ENCODE measurements around the gene PRKAR1A.

PRKAR1A gene

GRCh38 chr17:68560966-68561720, 48.9 kb downstream of the PRKAR1A start:
- H3K9me3 ChIP-seq (replicated peaks in 1 of 2; ENCODE audit: control insufficient read depth in 2 of 2, insufficient read depth in 1 of 2, low read depth in 1 of 2, low read length in 2 of 2), result no peaks in the 10 kb centered on the region
- H3K4ac ChIP-seq (ENCODE audit: low read length), result no peak overlapping the region
- H3K23ac ChIP-seq (ENCODE audit: low read depth, low read length, poor library complexity), result no peak overlapping the region

GRCh38 chr17:68562736-68563135, 50.5 kb downstream of the PRKAR1A start:
- H4K91ac ChIP-seq (ENCODE audit: low read depth, low read length, poor library complexity), result no peak overlapping the region
- H3K36me3 ChIP-seq (replicated peaks in 1 of 2; ENCODE audit: control insufficient read depth in 2 of 2, insufficient read depth in 2 of 2, low read length in 2 of 2), result no peaks in the 10 kb centered on the region
- H3K4ac ChIP-seq (ENCODE audit: low read length), result no peak overlapping the region
- WGBS, 2 donors (ENCODE audit: extremely low coverage in 2 of 2, insufficient read length in 2 of 2, insufficient replicate concordance in 1 of 2), result no CpG with 5 or more reads among the region's 4 CpGs
- no peak overlapping the region for H3K27ac ChIP-seq (replicated peaks; ENCODE audit: low read length)
- H3K9me3 ChIP-seq (replicated peaks in 1 of 2; ENCODE audit: control insufficient read depth in 2 of 2, insufficient read depth in 1 of 2, low read depth in 1 of 2, low read length in 2 of 2), result no peaks in the 10 kb centered on the region
- no peak overlapping the region for H2AK5ac ChIP-seq (ENCODE audit: low read depth, low read length)
- peaks cover 6 to 7% of the 10 kb centered on the region in 2 donors for H3K4me1 ChIP-seq (ENCODE audit: control insufficient read depth in 2 of 2, insufficient read depth in 1 of 2, low read depth in 1 of 2, low read length in 2 of 2)
- H2BK15ac ChIP-seq (ENCODE audit: low read length), result no peak overlapping the region
- no peak overlapping the region for H4K8ac ChIP-seq (ENCODE audit: low read depth, low read length)
- H2BK12ac ChIP-seq (ENCODE audit: low read length), result no peak overlapping the region
- H3K9ac ChIP-seq (ENCODE audit: low read depth, low read length, poor library complexity), result no peak overlapping the region
- peaks cover 0 to 23% (median 0%) of the 10 kb centered on the region in 3 experiments for H3K27me3 ChIP-seq (ENCODE audit: control insufficient read depth in 3 of 3, insufficient read depth in 3 of 3, low read depth in 1 of 3, low read length in 3 of 3)
- no peak overlapping the region for H3K14ac ChIP-seq (ENCODE audit: low read length)
- H3K23ac ChIP-seq (ENCODE audit: low read depth, low read length, poor library complexity), result no peak overlapping the region
- no peak overlapping the region for H2BK5ac ChIP-seq (ENCODE audit: low read length)
- no peak overlapping the region for H3K4me2 ChIP-seq (ENCODE audit: insufficient read depth, low read length, poor library complexity, severe bottlenecking)
- H3K79me1 ChIP-seq (ENCODE audit: low read depth, low read length), result no peaks in the 10 kb centered on the region
- DNase-seq (ENCODE audit: low spot score), result no peak
- H3K4me3 ChIP-seq (ENCODE audit: low read length in 2 of 2), result no peak overlapping the region
- no peak overlapping the region for H3K18ac ChIP-seq (ENCODE audit: low read length)
- no peak overlapping the region for H2AFZ ChIP-seq (ENCODE audit: low read length)
- H2BK120ac ChIP-seq (ENCODE audit: low read depth, low read length), result no peak overlapping the region

More at GRCh38 chr17:68560966-68561720, 48.9 kb downstream of the PRKAR1A start:
- Histone ChIP-seq H2BK5ac (ENCODE audit: low read length) (no peak overlapping the region), H3K4me2 (ENCODE audit: insufficient read depth, low read length, poor library complexity, severe bottlenecking) (no peak overlapping the region), H3K36me3 (replicated peaks in 1 of 2; ENCODE audit: control insufficient read depth in 2 of 2, insufficient read depth in 2 of 2, low read length in 2 of 2) (no peaks in the 10 kb centered on the region), H3K4me1 (ENCODE audit: control insufficient read depth in 2 of 2, insufficient read depth in 1 of 2, low read depth in 1 of 2, low read length in 2 of 2) (peaks cover 6 to 8% of the 10 kb centered on the region in 2 donors), H2AK5ac (ENCODE audit: low read depth, low read length) (no peak overlapping the region), H4K8ac (ENCODE audit: low read depth, low read length) (no peak overlapping the region), H3K4me3 (ENCODE audit: low read length in 2 of 2) (no peak overlapping the region), H2BK12ac (ENCODE audit: low read length) (no peak overlapping the region), H3K27ac (replicated peaks; ENCODE audit: low read length) (no peak overlapping the region), H2BK15ac (ENCODE audit: low read length) (no peak overlapping the region), H2BK120ac (ENCODE audit: low read depth, low read length) (no peak overlapping the region), H4K91ac (ENCODE audit: low read depth, low read length, poor library complexity) (no peak overlapping the region), H3K79me1 (ENCODE audit: low read depth, low read length) (no peaks in the 10 kb centered on the region), H3K27me3 (ENCODE audit: control insufficient read depth in 3 of 3, insufficient read depth in 3 of 3, low read depth in 1 of 3, low read length in 3 of 3) (peaks cover 0 to 12% (median 0%) of the 10 kb centered on the region in 3 experiments), H2AFZ (ENCODE audit: low read length) (no peak overlapping the region), H3K9ac (ENCODE audit: low read depth, low read length, poor library complexity) (no peak overlapping the region), H3K14ac (ENCODE audit: low read length) (no peak overlapping the region), H3K18ac (ENCODE audit: low read length) (no peak overlapping the region)
- no peak for DNase-seq (ENCODE audit: low spot score)
- WGBS, 2 donors (ENCODE audit: extremely low coverage in 2 of 2, insufficient read length in 2 of 2, insufficient replicate concordance in 1 of 2), result no CpG with 5 or more reads among the region's 3 CpGs

GRCh38 chr17:68564415-68565111, 52.3 kb downstream of the PRKAR1A start:
- no CpG with 5 or more reads among the region's 8 CpGs for WGBS, 2 donors (ENCODE audit: extremely low coverage in 2 of 2, insufficient read length in 2 of 2, insufficient replicate concordance in 1 of 2)
- Histone ChIP-seq H3K27ac (replicated peaks; ENCODE audit: low read length) (no peak overlapping the region), H3K18ac (ENCODE audit: low read length) (no peak overlapping the region)

More at GRCh38 chr17:68564415-68565111, 52.3 kb downstream of the PRKAR1A start:
- Histone ChIP-seq H3K4ac (ENCODE audit: low read length) (no peak overlapping the region), H2AK5ac (ENCODE audit: low read depth, low read length) (no peak overlapping the region), H3K4me1 (ENCODE audit: control insufficient read depth in 2 of 2, insufficient read depth in 1 of 2, low read depth in 1 of 2, low read length in 2 of 2) (no peaks in the 10 kb centered on the region), H3K9me3 (replicated peaks in 1 of 2; ENCODE audit: control insufficient read depth in 2 of 2, insufficient read depth in 1 of 2, low read depth in 1 of 2, low read length in 2 of 2) (no peaks in the 10 kb centered on the region), H4K91ac (ENCODE audit: low read depth, low read length, poor library complexity) (no peak overlapping the region), H3K23ac (ENCODE audit: low read depth, low read length, poor library complexity) (peak overlapping the region; percentile 56), H3K36me3 (replicated peaks in 1 of 2; ENCODE audit: control insufficient read depth in 2 of 2, insufficient read depth in 2 of 2, low read length in 2 of 2) (no peaks in the 10 kb centered on the region), H3K27me3 (ENCODE audit: control insufficient read depth in 3 of 3, insufficient read depth in 3 of 3, low read depth in 1 of 3, low read length in 3 of 3) (peaks cover 0 to 24% (median 0%) of the 10 kb centered on the region in 3 experiments), H3K4me3 (ENCODE audit: low read length in 2 of 2) (no peak overlapping the region), H2BK5ac (ENCODE audit: low read length) (no peak overlapping the region), H2BK120ac (ENCODE audit: low read depth, low read length) (no peak overlapping the region), H3K79me1 (ENCODE audit: low read depth, low read length) (no peaks in the 10 kb centered on the region), H3K14ac (ENCODE audit: low read length) (no peak overlapping the region), H2BK12ac (ENCODE audit: low read length) (no peak overlapping the region), H4K8ac (ENCODE audit: low read depth, low read length) (no peak overlapping the region), H3K9ac (ENCODE audit: low read depth, low read length, poor library complexity) (no peak overlapping the region), H2BK15ac (ENCODE audit: low read length) (no peak overlapping the region), H2AFZ (ENCODE audit: low read length) (no peak overlapping the region), H3K4me2 (ENCODE audit: insufficient read depth, low read length, poor library complexity, severe bottlenecking) (no peak overlapping the region)
- DNase-seq (ENCODE audit: low spot score), result no peak

Data from neuronal stem cell (in vitro differentiated cells).